Mesendoderm (in vitro differentiated cells): ENCODE data around the gene NEAT1.
"Not testable (repeated sequence)": the region's sequence is repeated elsewhere in the genome, so short reads cannot be mapped to it uniquely, and the experiment has no call there.

Experiments
- DNase-seq: peaks from one replicate; pipeline ENCODE4 v3.0.0; 2013
- H2AK5ac ChIP-seq: 2 replicates; pipeline ENCODE4 v1.6.1; 2013; ENCODE audit warnings: low read length, inconsistent platforms
- H2BK120ac ChIP-seq: 2 replicates; pipeline ENCODE4 v1.6.1; 2013; ENCODE audit warnings: low read depth, mild to moderate bottlenecking, low read length, moderate library complexity, mixed read lengths
- H2BK15ac ChIP-seq: replicated peaks from 2 replicates; pipeline ENCODE4 v1.6.1; 2013; ENCODE audit warnings: low read depth, mild to moderate bottlenecking, moderate library complexity
- H2BK5ac ChIP-seq: 2 replicates; pipeline ENCODE4 v1.6.1; 2013; ENCODE audit warnings: low read length, inconsistent platforms
- H3K18ac ChIP-seq: 2 replicates; pipeline ENCODE4 v1.6.1; 2013; ENCODE audit warnings: mild to moderate bottlenecking, low read length, mixed read lengths
- H3K23ac ChIP-seq: one replicate; pipeline ENCODE4 v1.6.1; 2013; ENCODE audit warnings: low read length
- H3K27ac ChIP-seq: 2 replicates; pipeline ENCODE4 v1.5.1; 2013; ENCODE audit warnings: low read depth, mild to moderate bottlenecking, inconsistent platforms, low read length, moderate library complexity
- H3K27me3 ChIP-seq: 2 replicates; pipeline ENCODE4 v1.6.1; 2013; ENCODE audit warnings: low read length, control low read depth, mild to moderate bottlenecking, inconsistent platforms; ENCODE audit not compliant: insufficient read depth, poor library complexity
- H3K36me3 ChIP-seq: 2 replicates; pipeline ENCODE4 v1.6.1; 2013; ENCODE audit warnings: low read length, inconsistent platforms; ENCODE audit not compliant: control insufficient read depth, insufficient read depth
- H3K4ac ChIP-seq: one replicate; pipeline ENCODE4 v1.6.1; 2013; ENCODE audit warnings: low read depth, mild to moderate bottlenecking, low read length, moderate library complexity
- H3K4me1 ChIP-seq: 2 replicates; pipeline ENCODE4 v1.6.1; 2013; ENCODE audit warnings: low read depth, low read length, inconsistent platforms; ENCODE audit not compliant: control insufficient read depth
- H3K4me2 ChIP-seq: 2 replicates; pipeline ENCODE4 v1.6.1; 2013; ENCODE audit warnings: low read length
- H3K4me3 ChIP-seq: 2 replicates; pipeline ENCODE4 v1.5.1; 2013; ENCODE audit warnings: mild to moderate bottlenecking, low read length
- H3K56ac ChIP-seq: one replicate; pipeline ENCODE4 v1.6.1; 2013; ENCODE audit warnings: low read length
- H3K79me1 ChIP-seq: 2 replicates; pipeline ENCODE4 v1.6.1; 2013; ENCODE audit warnings: low read length, inconsistent platforms
- H3K79me2 ChIP-seq: 2 replicates; pipeline ENCODE4 v1.6.1; 2013; ENCODE audit warnings: mild to moderate bottlenecking, low read length; ENCODE audit not compliant: control insufficient read depth, insufficient read depth
- H3K9ac ChIP-seq: 2 replicates; pipeline ENCODE4 v1.6.1; 2013; ENCODE audit warnings: low read length, inconsistent platforms
- H4K5ac ChIP-seq: one replicate; pipeline ENCODE4 v1.6.1; 2013; ENCODE audit warnings: low read length
- H4K8ac ChIP-seq: one replicate; pipeline ENCODE4 v1.6.1; 2013; ENCODE audit warnings: low read depth, mild to moderate bottlenecking, control low read depth, low read length, moderate library complexity
- WGBS: extraction: QIAGEN DNeasy Blood & Tissue Kit; methylation state at CpG from one replicate; pipeline ENCODE4 v1.1.7; 2013; ENCODE audit warnings: low lambda C conversion rate, missing lambda C conversion rate; ENCODE audit not compliant: insufficient coverage; ENCODE audit errors: extremely low coverage; 5-methylcytosine and 5-hydroxymethylcytosine counted together

NEAT1 gene

GRCh38 chr11:65446446-65447277 is 24.1 kb downstream of the NEAT1 start:
- no peak overlapping the region for H3K4me3 ChIP-seq
- no peak overlapping the region for H3K9ac ChIP-seq
- no peak overlapping the region for H4K5ac ChIP-seq
- WGBS, result no CpG with 5 or more reads among the region's 11 CpGs
- H2BK120ac ChIP-seq, result no peak overlapping the region
- no peak overlapping the region for H3K23ac ChIP-seq
- no peak overlapping the region for H3K4me2 ChIP-seq
- H4K8ac ChIP-seq, result no peak overlapping the region
- H3K4me1 ChIP-seq, result peaks cover 4% of the 10 kb centered on the region
- no peak overlapping the region for H2AK5ac ChIP-seq
- no peak overlapping the region for H2BK15ac ChIP-seq
- H3K27ac ChIP-seq, result no peak overlapping the region
- H3K18ac ChIP-seq, result no peak overlapping the region
- H3K36me3 ChIP-seq, result no peaks in the 10 kb centered on the region
- no peak overlapping the region for H2BK5ac ChIP-seq
- no peaks in the 10 kb centered on the region for H3K79me2 ChIP-seq
- no peak overlapping the region for H3K4ac ChIP-seq
- H3K56ac ChIP-seq, result peak overlapping the region; percentile 64
- no peaks in the 10 kb centered on the region for H3K79me1 ChIP-seq
- DNase-seq, result no peak
- no peaks in the 10 kb centered on the region for H3K27me3 ChIP-seq

GRCh38 chr11:65448074-65448417 is 25.4 kb downstream of the NEAT1 start:
- H3K4me3 ChIP-seq, result no peak overlapping the region
- H4K8ac ChIP-seq, result no peak overlapping the region
- H3K27ac ChIP-seq, result peak overlapping the region; percentile 15
- H2BK15ac ChIP-seq, result no peak overlapping the region
- H3K4me1 ChIP-seq, result peaks cover 4% of the 10 kb centered on the region
- H3K23ac ChIP-seq, result no peak overlapping the region
- no peak overlapping the region for H3K4me2 ChIP-seq
- no peaks in the 10 kb centered on the region for H3K79me1 ChIP-seq
- H3K36me3 ChIP-seq, result no peaks in the 10 kb centered on the region
- H3K79me2 ChIP-seq, result no peaks in the 10 kb centered on the region
- DNase-seq, result no peak
- H3K56ac ChIP-seq, result peak overlapping the region; percentile 34
- H3K9ac ChIP-seq, result no peak overlapping the region
- WGBS, result no CpG with 5 or more reads among the region's 2 CpGs
- no peak overlapping the region for H3K18ac ChIP-seq
- H2BK5ac ChIP-seq, result no peak overlapping the region
- no peaks in the 10 kb centered on the region for H3K27me3 ChIP-seq
- H4K5ac ChIP-seq, result no peak overlapping the region
- H3K4ac ChIP-seq, result no peak overlapping the region
- no peak overlapping the region for H2AK5ac ChIP-seq
- H2BK120ac ChIP-seq, result no peak overlapping the region

GRCh38 chr11:65448418-65449105 is 26.0 kb downstream of the NEAT1 start:
- Histone ChIP-seq H3K4ac (no peak overlapping the region), H3K4me3 (no peak overlapping the region), H3K27ac (peak overlapping the region; percentile 15), H3K18ac (no peak overlapping the region), H2BK120ac (no peak overlapping the region), H2AK5ac (no peak overlapping the region), H3K4me2 (no peak overlapping the region), H3K79me2 (no peaks in the 10 kb centered on the region), H3K36me3 (no peaks in the 10 kb centered on the region), H3K56ac (peak overlapping the region; percentile 57), H2BK15ac (no peak overlapping the region), H4K5ac (no peak overlapping the region), H3K27me3 (no peaks in the 10 kb centered on the region), H3K79me1 (no peaks in the 10 kb centered on the region), H2BK5ac (no peak overlapping the region), H3K23ac (no peak overlapping the region), H3K9ac (no peak overlapping the region), H3K4me1 (peaks cover 4% of the 10 kb centered on the region), H4K8ac (no peak overlapping the region)
- DNase-seq, result peak; percentile 82
- WGBS, result no CpG with 5 or more reads among the region's 3 CpGs

GRCh38 chr11:65451301-65451700 is 28.7 kb downstream of the NEAT1 start:
- not testable (repeated sequence) for H2BK120ac ChIP-seq, H3K36me3 ChIP-seq, H3K79me2 ChIP-seq, H4K8ac ChIP-seq, H2AK5ac ChIP-seq, DNase-seq, H3K56ac ChIP-seq, H3K4ac ChIP-seq, H4K5ac ChIP-seq, H3K27ac ChIP-seq, H3K18ac ChIP-seq, H3K4me2 ChIP-seq, H3K79me1 ChIP-seq, H2BK15ac ChIP-seq, H3K4me3 ChIP-seq, H2BK5ac ChIP-seq, H3K9ac ChIP-seq, H3K27me3 ChIP-seq, H3K4me1 ChIP-seq, H3K23ac ChIP-seq
- WGBS, result no CpG with 5 or more reads among the region's 30 CpGs

- not testable (repeated sequence) for H2BK15ac ChIP-seq, H3K4me1 ChIP-seq, H3K56ac ChIP-seq, H3K18ac ChIP-seq, H3K9ac ChIP-seq, H3K27me3 ChIP-seq, H3K4me2 ChIP-seq, H3K27ac ChIP-seq, H3K4me3 ChIP-seq, DNase-seq, H2BK5ac ChIP-seq, H3K36me3 ChIP-seq, H4K5ac ChIP-seq, H3K79me2 ChIP-seq, H2AK5ac ChIP-seq, H2BK120ac ChIP-seq, H4K8ac ChIP-seq, H3K79me1 ChIP-seq, H3K23ac ChIP-seq, H3K4ac ChIP-seq
- no CpG with 5 or more reads among the region's 3 CpGs for WGBS
These were observed 29.7 kb downstream of the NEAT1 start for GRCh38 chr11:65452259-65452658.
